HepG2 (cell line): ENCODE results near the gene DDX24. TPM values are rescaled to one million over a fixed set of nuclear protein-coding genes. Genes with fewer than 3 reads are reported as not detected.

Source experiments
- DNMT1 ChIP-seq: sonication (generic); formaldehyde crosslinking; IDR thresholded peaks from 2 replicates; pipeline ENCODE4 v1.5.1; 2020; ENCODE audit warnings: mild to moderate bottlenecking, missing genetic modification reagents
- LCORL ChIP-seq, 2 experiments: fragments of 450-650 bp in 1 of 2; sonication (generic) in 1 of 2; formaldehyde crosslinking in 1 of 2; IDR thresholded peaks; 2 replicates each; pipeline versions ENCODE4 v1.5.0 to v1.6.1; 2017 to 2020; ENCODE audit warnings: antibody characterized with exemption in 1 of 2, missing genetic modification reagents in 1 of 2
- ZNF124 ChIP-seq: sonication (generic); formaldehyde crosslinking; IDR thresholded peaks from 2 replicates; pipeline ENCODE4 v1.4.0; 2020; ENCODE audit warnings: missing genetic modification reagents
- polyA plus RNA-seq, 8 experiments: library from polyadenylated mRNA; depleted of rRNA in 3 of 8; stranded (reverse) in 7 of 8; unstranded in 1 of 8; fragments of >200 nt; fragmentation: Illumina TruSeq in 4 of 8; extraction: Trizol in 4 of 8; gene quantifications; 2 replicates each; pipeline versions ENCODE4 v1.2.1 to v1.2.3, GENCODE V29; 2011 to 2016; ENCODE audit warnings: low read depth in 4 of 8, missing spikeins in 1 of 8, mixed read lengths in 1 of 8; ENCODE audit not compliant: insufficient read depth in 1 of 8
- total RNA-seq, 5 experiments: library from RNA; depleted of rRNA; stranded (reverse); fragments of >200 nt; fragmentation: Illumina TruSeq; extraction: Trizol; gene quantifications; 2 replicates each; pipeline ENCODE4 v1.2.3, GENCODE V29; 2016; ENCODE audit warnings: low read depth in 1 of 5
- TF ChIP-seq, protein P1 (sequence below): sonication (generic); formaldehyde crosslinking; IDR thresholded peaks from 2 replicates; pipeline ENCODE4 v1.4.0; 2020; ENCODE audit warnings: missing genetic modification reagents
- TF ChIP-seq, protein P2 (sequence below): sonication (generic); formaldehyde crosslinking; conservative IDR thresholded peaks from 2 replicates; pipeline ENCODE4 v1.4.0; 2020; ENCODE audit warnings: mild to moderate bottlenecking, missing genetic modification reagents, moderate library complexity
- TF ChIP-seq, protein P3 (sequence below): sonication (generic); formaldehyde crosslinking; IDR thresholded peaks from 2 replicates; pipeline ENCODE4 v1.4.0; 2020; ENCODE audit warnings: missing genetic modification reagents

DDX24 gene
- total and polyA plus RNA-seq, 2 of the 13 experiments (the other 11 are each of a cell fraction or from before 2014, with no cell fraction given) = 67.3 to 149 TPM

DNA sequence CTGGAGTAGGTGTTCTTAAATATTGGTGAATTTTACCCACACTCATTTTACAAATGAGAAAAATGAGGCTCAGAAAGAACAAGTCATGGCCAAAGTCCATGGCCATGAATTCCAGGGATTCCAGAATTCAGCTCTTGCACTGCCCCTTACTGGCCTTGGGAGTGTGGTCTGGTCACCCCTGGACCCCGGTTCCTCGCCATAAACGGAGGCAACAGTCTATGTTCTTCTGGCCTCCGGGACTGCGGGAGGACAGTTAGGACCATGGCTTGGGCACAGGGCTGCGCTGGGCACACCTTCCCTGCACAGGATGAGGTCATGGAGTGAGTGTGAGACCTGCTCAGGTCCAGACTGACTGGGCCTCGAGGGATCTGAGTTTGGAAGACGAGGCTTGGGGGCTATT lies 77.0 kb downstream of the DDX24 start (continued):
- TF ChIP-seq LCORL (IDR thresholded peaks at IDR 0.05) (no peak), LCORL (CRISPR knock-in tag; IDR thresholded peaks at IDR 0.05) (peak; percentile 87), DNMT1 (CRISPR knock-in tag) (0 out of 2 replicates have a peak, but pooled peaks have one; percentile 39), ZNF124 (CRISPR knock-in tag) (0 out of 2 replicates have a peak, but pooled peaks have one; percentile 4)
- TF ChIP-seq, protein P1, sequence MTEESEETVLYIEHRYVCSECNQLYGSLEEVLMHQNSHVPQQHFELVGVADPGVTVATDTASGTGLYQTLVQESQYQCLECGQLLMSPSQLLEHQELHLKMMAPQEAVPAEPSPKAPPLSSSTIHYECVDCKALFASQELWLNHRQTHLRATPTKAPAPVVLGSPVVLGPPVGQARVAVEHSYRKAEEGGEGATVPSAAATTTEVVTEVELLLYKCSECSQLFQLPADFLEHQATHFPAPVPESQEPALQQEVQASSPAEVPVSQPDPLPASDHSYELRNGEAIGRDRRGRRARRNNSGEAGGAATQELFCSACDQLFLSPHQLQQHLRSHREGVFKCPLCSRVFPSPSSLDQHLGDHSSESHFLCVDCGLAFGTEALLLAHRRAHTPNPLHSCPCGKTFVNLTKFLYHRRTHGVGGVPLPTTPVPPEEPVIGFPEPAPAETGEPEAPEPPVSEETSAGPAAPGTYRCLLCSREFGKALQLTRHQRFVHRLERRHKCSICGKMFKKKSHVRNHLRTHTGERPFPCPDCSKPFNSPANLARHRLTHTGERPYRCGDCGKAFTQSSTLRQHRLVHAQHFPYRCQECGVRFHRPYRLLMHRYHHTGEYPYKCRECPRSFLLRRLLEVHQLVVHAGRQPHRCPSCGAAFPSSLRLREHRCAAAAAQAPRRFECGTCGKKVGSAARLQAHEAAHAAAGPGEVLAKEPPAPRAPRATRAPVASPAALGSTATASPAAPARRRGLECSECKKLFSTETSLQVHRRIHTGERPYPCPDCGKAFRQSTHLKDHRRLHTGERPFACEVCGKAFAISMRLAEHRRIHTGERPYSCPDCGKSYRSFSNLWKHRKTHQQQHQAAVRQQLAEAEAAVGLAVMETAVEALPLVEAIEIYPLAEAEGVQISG (CRISPR knock-in tag) = peak; percentile 36; the same call in 1 of the 2 replicates
- TF ChIP-seq, protein P2, sequence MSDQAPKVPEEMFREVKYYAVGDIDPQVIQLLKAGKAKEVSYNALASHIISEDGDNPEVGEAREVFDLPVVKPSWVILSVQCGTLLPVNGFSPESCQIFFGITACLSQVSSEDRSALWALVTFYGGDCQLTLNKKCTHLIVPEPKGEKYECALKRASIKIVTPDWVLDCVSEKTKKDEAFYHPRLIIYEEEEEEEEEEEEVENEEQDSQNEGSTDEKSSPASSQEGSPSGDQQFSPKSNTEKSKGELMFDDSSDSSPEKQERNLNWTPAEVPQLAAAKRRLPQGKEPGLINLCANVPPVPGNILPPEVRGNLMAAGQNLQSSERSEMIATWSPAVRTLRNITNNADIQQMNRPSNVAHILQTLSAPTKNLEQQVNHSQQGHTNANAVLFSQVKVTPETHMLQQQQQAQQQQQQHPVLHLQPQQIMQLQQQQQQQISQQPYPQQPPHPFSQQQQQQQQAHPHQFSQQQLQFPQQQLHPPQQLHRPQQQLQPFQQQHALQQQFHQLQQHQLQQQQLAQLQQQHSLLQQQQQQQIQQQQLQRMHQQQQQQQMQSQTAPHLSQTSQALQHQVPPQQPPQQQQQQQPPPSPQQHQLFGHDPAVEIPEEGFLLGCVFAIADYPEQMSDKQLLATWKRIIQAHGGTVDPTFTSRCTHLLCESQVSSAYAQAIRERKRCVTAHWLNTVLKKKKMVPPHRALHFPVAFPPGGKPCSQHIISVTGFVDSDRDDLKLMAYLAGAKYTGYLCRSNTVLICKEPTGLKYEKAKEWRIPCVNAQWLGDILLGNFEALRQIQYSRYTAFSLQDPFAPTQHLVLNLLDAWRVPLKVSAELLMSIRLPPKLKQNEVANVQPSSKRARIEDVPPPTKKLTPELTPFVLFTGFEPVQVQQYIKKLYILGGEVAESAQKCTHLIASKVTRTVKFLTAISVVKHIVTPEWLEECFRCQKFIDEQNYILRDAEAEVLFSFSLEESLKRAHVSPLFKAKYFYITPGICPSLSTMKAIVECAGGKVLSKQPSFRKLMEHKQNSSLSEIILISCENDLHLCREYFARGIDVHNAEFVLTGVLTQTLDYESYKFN (CRISPR knock-in tag) = peak; percentile 85
- TF ChIP-seq, protein P3, sequence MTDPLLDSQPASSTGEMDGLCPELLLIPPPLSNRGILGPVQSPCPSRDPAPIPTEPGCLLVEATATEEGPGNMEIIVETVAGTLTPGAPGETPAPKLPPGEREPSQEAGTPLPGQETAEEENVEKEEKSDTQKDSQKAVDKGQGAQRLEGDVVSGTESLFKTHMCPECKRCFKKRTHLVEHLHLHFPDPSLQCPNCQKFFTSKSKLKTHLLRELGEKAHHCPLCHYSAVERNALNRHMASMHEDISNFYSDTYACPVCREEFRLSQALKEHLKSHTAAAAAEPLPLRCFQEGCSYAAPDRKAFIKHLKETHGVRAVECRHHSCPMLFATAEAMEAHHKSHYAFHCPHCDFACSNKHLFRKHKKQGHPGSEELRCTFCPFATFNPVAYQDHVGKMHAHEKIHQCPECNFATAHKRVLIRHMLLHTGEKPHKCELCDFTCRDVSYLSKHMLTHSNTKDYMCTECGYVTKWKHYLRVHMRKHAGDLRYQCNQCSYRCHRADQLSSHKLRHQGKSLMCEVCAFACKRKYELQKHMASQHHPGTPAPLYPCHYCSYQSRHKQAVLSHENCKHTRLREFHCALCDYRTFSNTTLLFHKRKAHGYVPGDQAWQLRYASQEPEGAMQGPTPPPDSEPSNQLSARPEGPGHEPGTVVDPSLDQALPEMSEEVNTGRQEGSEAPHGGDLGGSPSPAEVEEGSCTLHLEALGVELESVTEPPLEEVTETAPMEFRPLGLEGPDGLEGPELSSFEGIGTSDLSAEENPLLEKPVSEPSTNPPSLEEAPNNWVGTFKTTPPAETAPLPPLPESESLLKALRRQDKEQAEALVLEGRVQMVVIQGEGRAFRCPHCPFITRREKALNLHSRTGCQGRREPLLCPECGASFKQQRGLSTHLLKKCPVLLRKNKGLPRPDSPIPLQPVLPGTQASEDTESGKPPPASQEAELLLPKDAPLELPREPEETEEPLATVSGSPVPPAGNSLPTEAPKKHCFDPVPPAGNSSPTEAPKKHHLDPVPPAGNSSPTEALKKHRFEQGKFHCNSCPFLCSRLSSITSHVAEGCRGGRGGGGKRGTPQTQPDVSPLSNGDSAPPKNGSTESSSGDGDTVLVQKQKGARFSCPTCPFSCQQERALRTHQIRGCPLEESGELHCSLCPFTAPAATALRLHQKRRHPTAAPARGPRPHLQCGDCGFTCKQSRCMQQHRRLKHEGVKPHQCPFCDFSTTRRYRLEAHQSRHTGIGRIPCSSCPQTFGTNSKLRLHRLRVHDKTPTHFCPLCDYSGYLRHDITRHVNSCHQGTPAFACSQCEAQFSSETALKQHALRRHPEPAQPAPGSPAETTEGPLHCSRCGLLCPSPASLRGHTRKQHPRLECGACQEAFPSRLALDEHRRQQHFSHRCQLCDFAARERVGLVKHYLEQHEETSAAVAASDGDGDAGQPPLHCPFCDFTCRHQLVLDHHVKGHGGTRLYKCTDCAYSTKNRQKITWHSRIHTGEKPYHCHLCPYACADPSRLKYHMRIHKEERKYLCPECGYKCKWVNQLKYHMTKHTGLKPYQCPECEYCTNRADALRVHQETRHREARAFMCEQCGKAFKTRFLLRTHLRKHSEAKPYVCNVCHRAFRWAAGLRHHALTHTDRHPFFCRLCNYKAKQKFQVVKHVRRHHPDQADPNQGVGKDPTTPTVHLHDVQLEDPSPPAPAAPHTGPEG (CRISPR knock-in tag) = peak; percentile 40; the same call in 1 of the 2 replicates
- TF ChIP-seq, all 625 proteins: peak for 55
